HCT116 (cell line): ENCODE measurements around the gene ANXA3. TPM values are rescaled to one million over a fixed set of nuclear protein-coding genes. Genes with fewer than 3 reads are reported as not detected.

Experiments used
- ATAC-seq: fragments of 200-7000 bp; cut with Tn5 transposase; 2 replicates; pipeline ENCODE4 v1.9.1; 2020; ENCODE audit warnings: mild to moderate bottlenecking, moderate library complexity
- BruUV-seq: library from RNA; stranded (reverse); fragments of 400-500 nt; replicated peaks from 2 replicates; lab custom pipeline; 2021; lab: Mats Ljungman, UMichigan
- CTCF ChIA-PET: fragments of 300-600 bp; sonication (Branson Sonifier 250); formaldehyde crosslinking; loops from one replicate; lab custom pipeline; 2021; ENCODE audit warnings: antibody characterized with exemption; lab: Charles Lee
- POLR2A ChIA-PET: fragments of 300-600, 350-600 bp; sonication (Branson Sonifier 250); formaldehyde crosslinking; loops from one replicate; lab custom pipeline; 2021; ENCODE audit warnings: antibody characterized with exemption; lab: Charles Lee
- RAD21 ChIA-PET, 2 experiments: fragments of 300-600 bp; sonication (Branson Sonifier 250); formaldehyde crosslinking; loops; one replicate each; lab custom pipeline; 2023; ENCODE audit warnings: low total read pairs in 2 of 2; ENCODE audit not compliant: uncharacterized antibody in 2 of 2, unreplicated experiment in 2 of 2, low non-redundant PET in 1 of 2; lab: Charles Lee
- DNase-seq: peaks from one replicate; pipeline ENCODE4 v3.0.0-alpha.2; 2010; ENCODE audit warnings: low read depth, low spot score
- H2AFZ ChIP-seq: fragments of 200-600 bp; shearing (Covaris generic), sonication (generic); 2 replicates; pipeline ENCODE4 v1.6.1; 2017; ENCODE audit warnings: low read depth, mixed run types, mixed read lengths, antibody characterized with exemption, low read length; ENCODE audit not compliant: poor library complexity, severe bottlenecking
- H3K27ac ChIP-seq: 2 replicates; pipeline ENCODE4 v1.5.1; 2012; ENCODE audit warnings: low read depth, low read length
- H3K27me3 ChIP-seq: fragments of 200-600 bp; sonication (generic); 2 replicates; pipeline ENCODE4 v1.6.1; 2016; ENCODE audit warnings: mixed run types, low read length, mixed read lengths; ENCODE audit not compliant: insufficient read depth
- H3K36me3 ChIP-seq, 2 experiments: fragments of 200-500 bp in 1 of 2; fragments of 200-600 bp in 1 of 2; sonication (Bioruptor generic) in 1 of 2; sonication (generic) in 1 of 2; 2 replicates each; pipeline versions ENCODE4 v1.5.1 to v1.6.1; 2014 to 2016; ENCODE audit warnings: low read length in 2 of 2, inconsistent platforms in 1 of 2, mixed read lengths in 1 of 2, mixed run types in 1 of 2; ENCODE audit not compliant: insufficient read depth in 2 of 2, control insufficient read depth in 1 of 2
- H3K4me1 ChIP-seq, 2 experiments: fragments of 200-600 bp in 1 of 2; sonication (generic) in 1 of 2; 2 replicates each; pipeline versions ENCODE4 v1.5.1 to v1.6.1; 2012 to 2017; ENCODE audit warnings: low read length in 2 of 2, inconsistent platforms in 1 of 2, mild to moderate bottlenecking in 1 of 2, mixed read lengths in 1 of 2, mixed run types in 1 of 2, moderate library complexity in 1 of 2; ENCODE audit not compliant: insufficient read depth in 2 of 2, control insufficient read depth in 1 of 2
- H3K4me2 ChIP-seq: fragments of 200-600 bp; sonication (generic); 2 replicates; pipeline ENCODE4 v1.6.1; 2017; ENCODE audit warnings: mixed run types, low read length, mixed read lengths
- H3K4me3 ChIP-seq, 2 experiments: fragments of 200-600 bp in 1 of 2; sonication (generic) in 1 of 2; replicated peaks in 1 of 2; 2 replicates each; pipeline ENCODE4 v1.5.1; 2011 to 2016; ENCODE audit warnings: low read length in 2 of 2, control low read depth in 1 of 2, low read depth in 1 of 2, mild to moderate bottlenecking in 1 of 2, mixed read lengths in 1 of 2, mixed run types in 1 of 2
- H3K79me2 ChIP-seq: fragments of 200-600 bp; sonication (generic); 2 replicates; pipeline ENCODE4 v1.6.1; 2017; ENCODE audit warnings: mild to moderate bottlenecking, mixed run types, low read length, moderate library complexity, mixed read lengths; ENCODE audit not compliant: insufficient read depth
- H3K9ac ChIP-seq: fragments of 200-600 bp; sonication (generic); 2 replicates; pipeline ENCODE4 v1.6.1; 2016; ENCODE audit warnings: low read length, mixed read lengths
- H3K9me2 ChIP-seq: fragments of 200-600 bp; sonication (generic), shearing (Covaris generic); 2 replicates; pipeline ENCODE4 v1.6.1; 2017; ENCODE audit warnings: mixed run types, mild to moderate bottlenecking, moderate library complexity; ENCODE audit not compliant: insufficient read depth
- H3K9me3 ChIP-seq, 2 experiments: fragments of 200-500 bp in 1 of 2; fragments of 200-600 bp in 1 of 2; sonication (Bioruptor generic) in 1 of 2; sonication (generic) in 1 of 2; 2 replicates each; pipeline ENCODE4 v1.6.1; 2014 to 2017; ENCODE audit warnings: low read length in 2 of 2, mixed read lengths in 2 of 2, inconsistent platforms in 1 of 2, low read depth in 1 of 2, mild to moderate bottlenecking in 1 of 2, mixed run types in 1 of 2, moderate library complexity in 1 of 2; ENCODE audit not compliant: control insufficient read depth in 1 of 2, insufficient read depth in 1 of 2
- H4K20me1 ChIP-seq: fragments of 200-600 bp; sonication (generic), shearing (Covaris generic); 2 replicates; pipeline ENCODE4 v1.6.1; 2017; ENCODE audit warnings: mixed run types, mild to moderate bottlenecking, moderate library complexity; ENCODE audit not compliant: insufficient read depth
- ATF3 ChIP-seq: IDR thresholded peaks from 2 replicates; pipeline ENCODE4 v1.6.1; 2012
- CEBPB ChIP-seq: IDR thresholded peaks from 2 replicates; pipeline ENCODE4 v1.6.1; 2012; ENCODE audit warnings: low read depth
- CTCF ChIP-seq, 3 experiments: fragments of 200-600 bp in 1 of 3; sonication (generic) in 1 of 3; IDR thresholded peaks in 2 of 3; conservative IDR thresholded peaks in 1 of 3; 2 replicates each; pipeline ENCODE4 v1.5.1; 2012 to 2017; ENCODE audit warnings: low read depth in 2 of 3, low read length in 2 of 3, antibody characterized with exemption in 1 of 3, borderline replicate concordance in 1 of 3, control low read depth in 1 of 3, mild to moderate bottlenecking in 1 of 3, mixed read lengths in 1 of 3, mixed run types in 1 of 3, moderate library complexity in 1 of 3; ENCODE audit not compliant: insufficient read depth in 1 of 3
- EZH2 ChIP-seq: fragments of 200-600 bp; sonication (generic); IDR thresholded peaks from 2 replicates; pipeline ENCODE4 v1.6.1; 2017; ENCODE audit warnings: antibody characterized with exemption, mixed run types
- EZH2phosphoT487 ChIP-seq: fragments of 200-600 bp; IDR thresholded peaks from 2 replicates; pipeline ENCODE4 v1.6.1; 2018; ENCODE audit warnings: antibody characterized with exemption, borderline replicate concordance
- FOSL1 ChIP-seq: IDR thresholded peaks from 2 replicates; pipeline ENCODE4 v1.6.1; 2012; ENCODE audit warnings: low read depth
- JUND ChIP-seq: IDR thresholded peaks from 2 replicates; pipeline ENCODE4 v1.6.1; 2012
- POLR2A ChIP-seq: IDR thresholded peaks from 2 replicates; pipeline ENCODE4 v1.7.0; 2011; ENCODE audit warnings: borderline replicate concordance; ENCODE audit not compliant: insufficient read depth, insufficient read length; ENCODE audit errors: extremely low read depth
- RAD21 ChIP-seq: IDR thresholded peaks from 2 replicates; pipeline ENCODE4 v1.6.1; 2012; ENCODE audit warnings: low read depth, mild to moderate bottlenecking
- SIN3A ChIP-seq: IDR thresholded peaks from 2 replicates; pipeline ENCODE4 v1.6.1; 2012; ENCODE audit warnings: low read depth
- SP1 ChIP-seq: IDR thresholded peaks from 2 replicates; pipeline ENCODE4 v1.6.1; 2012; ENCODE audit warnings: low read depth
- SRF ChIP-seq: IDR thresholded peaks from 2 replicates; pipeline ENCODE4 v1.6.1; 2012; ENCODE audit warnings: low read depth
- TCF7L2 ChIP-seq: IDR thresholded peaks from 2 replicates; pipeline ENCODE4 v1.7.0; 2011; ENCODE audit warnings: borderline replicate concordance, inconsistent platforms; ENCODE audit not compliant: insufficient read depth, insufficient read length; ENCODE audit errors: extremely low read depth
- YY1 ChIP-seq: IDR thresholded peaks from 2 replicates; pipeline ENCODE4 v1.6.1; 2011; ENCODE audit warnings: low read length, low read depth, moderate library complexity, mild to moderate bottlenecking; ENCODE audit not compliant: insufficient replicate concordance; ENCODE audit errors: extremely low read depth
- ZBTB33 ChIP-seq: IDR thresholded peaks from 2 replicates; pipeline ENCODE4 v1.6.1; 2011; ENCODE audit warnings: mild to moderate bottlenecking, low read length, moderate library complexity; ENCODE audit not compliant: insufficient replicate concordance; ENCODE audit errors: extremely low read depth
- ZFX ChIP-seq: fragments of 450-650 bp; IDR thresholded peaks from 2 replicates; pipeline ENCODE4 v1.6.1; 2017
- ZNF274 ChIP-seq: fragments of 200-500 bp; sonication (Bioruptor generic); IDR thresholded peaks from 2 replicates; pipeline ENCODE4 v1.6.1; 2014; ENCODE audit warnings: mild to moderate bottlenecking, low read depth, low read length, inconsistent platforms
- intact Hi-C: fragments of 100-400 bp; cut with micrococcal nuclease; formaldehyde crosslinking; loops from 2 replicates; pipeline ENCODE4 v1.10.0; 2022
- total RNA-seq: library from RNA; stranded (reverse); gene quantifications from one replicate; pipeline ENCODE4 v1.2.1, GENCODE V29; 2021; ENCODE audit not compliant: unreplicated experiment

ANXA3 gene
- total RNA-seq, 1 experiment from 2014 or later: 158 TPM

GRCh38 chr4:78602334-78602733, 50.8 kb downstream of the ANXA3 start:
- Histone ChIP-seq H3K36me3 (peaks cover 5 to 75% of the 10 kb centered on the region in 2 experiments; a peak in 3 of 4 replicates), H3K79me2 (no peaks in the 10 kb centered on the region), H3K9ac (no peak overlapping the region), H3K4me2 (no peak overlapping the region), H4K20me1 (no peaks in the 10 kb centered on the region), H3K4me3 (no peak overlapping the region), H3K9me3 (no peaks in the 10 kb centered on the region), H3K27me3 (no peaks in the 10 kb centered on the region), H3K9me2 (no peaks in the 10 kb centered on the region), H3K4me1 (no peaks in the 10 kb centered on the region), H2AFZ (no peak overlapping the region), H3K27ac (no peak overlapping the region)
- ChIA-PET CTCF (no interaction called here), RAD21 (no interaction called here), POLR2A (no interaction called here)
- no peak for DNase-seq
- intact Hi-C loops: no loop called here
- TF ChIP-seq ZBTB33 (no peak), JUND (no peak), POLR2A (no peak), CEBPB (no peak), RAD21 (no peak), YY1 (no peak), ZFX (no peak), EZH2phosphoT487 (no peak), ATF3 (no peak), SIN3A (no peak), SRF (no peak), EZH2 (no peak), SP1 (no peak), ZNF274 (no peak), FOSL1 (no peak), TCF7L2 (no peak), CTCF (IDR thresholded peaks at IDR 0.05 in 2 of 3, conservative IDR thresholded peaks at IDR 0.05 in 1 of 3; ENCODE audit: borderline replicate concordance in 1 of 3, insufficient read depth in 1 of 3, low read depth in 2 of 3, low read length in 2 of 3) (no peak)
- no peak for ATAC-seq
- BruUV-seq: no TSS peak
